ENCODE data around the gene SNRPB. TPM values are rescaled to one million over a fixed set of nuclear protein-coding genes. Genes with fewer than 3 reads are reported as not detected.

The SNRPB gene
- total and polyA plus RNA-seq, 10 of the 15 experiments (the other 5 are each of a cell fraction or from before 2014, with no cell fraction given): 15.0 to 593 (median 366) TPM

DNA sequence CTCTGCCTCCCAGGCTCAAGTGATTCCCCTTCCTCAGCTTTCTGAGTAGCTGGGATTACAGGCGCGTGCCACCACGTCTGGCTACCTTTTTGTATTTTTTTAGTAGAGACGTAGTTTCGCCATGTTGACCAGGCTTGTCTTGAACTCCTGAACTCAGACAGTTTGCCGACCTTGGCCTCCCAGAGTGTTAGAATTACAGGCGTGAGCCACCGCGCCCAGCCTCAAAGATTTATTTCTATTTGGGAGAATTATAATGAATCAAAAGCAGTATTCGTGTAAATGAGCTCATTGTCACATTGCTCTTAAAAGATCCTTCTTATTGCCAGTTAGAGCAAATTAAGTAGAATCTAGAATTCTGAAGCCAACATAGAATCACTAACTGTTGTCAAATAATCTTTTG, 47.5 kb upstream of the SNRPB start:
- intact Hi-C loops (cut with micrococcal nuclease; ENCODE audit: unreplicated experiment) (no loop called here), in situ Hi-C loops (cut with MboI) (no loop called here)
- Histone ChIP-seq H3K27me3 (replicated peaks in 1 of 2; ENCODE audit: control insufficient read depth in 2 of 2, insufficient read depth in 2 of 2, low read length in 1 of 2) (peaks cover 2 to 4% of the 10 kb centered on the region in 2 experiments; a peak in 3 of 4 replicates), H3K79me2 (ENCODE audit: control insufficient read depth, insufficient read depth, low read length) (no peaks in the 10 kb centered on the region), H3K4me2 (ENCODE audit: control insufficient read depth, insufficient read depth) (no peak overlapping the region), H3K4me3 (no peak overlapping the region), H3K9ac (ENCODE audit: control insufficient read depth, insufficient read depth, low read length) (no peak overlapping the region), H3K4me1 (ENCODE audit: control insufficient read depth, insufficient read depth, low read length) (no peaks in the 10 kb centered on the region), H3K36me3 (ENCODE audit: control insufficient read depth in 2 of 2, insufficient read depth in 2 of 2, low read length in 1 of 2) (no peaks in the 10 kb centered on the region), H3K27ac (ENCODE audit: control insufficient read depth, insufficient read depth) (no peak overlapping the region), H4K20me1 (ENCODE audit: control insufficient read depth, insufficient read depth) (no peaks in the 10 kb centered on the region), H3K9me3 (replicated peaks; ENCODE audit: control insufficient read depth, insufficient read depth, low read length) (no peaks in the 10 kb centered on the region), H2AFZ (ENCODE audit: control insufficient read depth, low read depth, low read length) (no peak overlapping the region)
- DNase-seq (ENCODE audit: low read depth, low spot score) (no peak), FAIRE-seq (no peak), ATAC-seq (no peak)
- ChIA-PET RAD21 (ENCODE audit: unreplicated experiment) (no interaction called here), POLR2A (interaction anchor here (0.6 kb wide), 1 partner anchor 133 kb away, joined by 5 read pairs; no protein-coding TSS in a partner anchor), CTCF (interaction anchor here (1.1 kb wide), 1 partner anchor 9 kb away, joined by 3 read pairs; no protein-coding TSS in a partner anchor), SMC1A (ENCODE audit: uncharacterized antibody, unreplicated experiment) (no interaction called here)
- BruUV-seq (replicated peaks): no TSS peak
- TF ChIP-seq, protein P1, sequence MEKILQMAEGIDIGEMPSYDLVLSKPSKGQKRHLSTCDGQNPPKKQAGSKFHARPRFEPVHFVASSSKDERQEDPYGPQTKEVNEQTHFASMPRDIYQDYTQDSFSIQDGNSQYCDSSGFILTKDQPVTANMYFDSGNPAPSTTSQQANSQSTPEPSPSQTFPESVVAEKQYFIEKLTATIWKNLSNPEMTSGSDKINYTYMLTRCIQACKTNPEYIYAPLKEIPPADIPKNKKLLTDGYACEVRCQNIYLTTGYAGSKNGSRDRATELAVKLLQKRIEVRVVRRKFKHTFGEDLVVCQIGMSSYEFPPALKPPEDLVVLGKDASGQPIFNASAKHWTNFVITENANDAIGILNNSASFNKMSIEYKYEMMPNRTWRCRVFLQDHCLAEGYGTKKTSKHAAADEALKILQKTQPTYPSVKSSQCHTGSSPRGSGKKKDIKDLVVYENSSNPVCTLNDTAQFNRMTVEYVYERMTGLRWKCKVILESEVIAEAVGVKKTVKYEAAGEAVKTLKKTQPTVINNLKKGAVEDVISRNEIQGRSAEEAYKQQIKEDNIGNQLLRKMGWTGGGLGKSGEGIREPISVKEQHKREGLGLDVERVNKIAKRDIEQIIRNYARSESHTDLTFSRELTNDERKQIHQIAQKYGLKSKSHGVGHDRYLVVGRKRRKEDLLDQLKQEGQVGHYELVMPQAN (conservative IDR thresholded peaks at IDR 0.05): no peak
- no peak for TF ChIP-seq POU2F2 (IDR thresholded peaks at IDR 0.05; ENCODE audit: borderline replicate concordance, low read depth, low read length)
- no peak for TF ChIP-seq CREM (IDR thresholded peaks at IDR 0.05; ENCODE audit: low read depth)
- TF ChIP-seq, protein P2, sequence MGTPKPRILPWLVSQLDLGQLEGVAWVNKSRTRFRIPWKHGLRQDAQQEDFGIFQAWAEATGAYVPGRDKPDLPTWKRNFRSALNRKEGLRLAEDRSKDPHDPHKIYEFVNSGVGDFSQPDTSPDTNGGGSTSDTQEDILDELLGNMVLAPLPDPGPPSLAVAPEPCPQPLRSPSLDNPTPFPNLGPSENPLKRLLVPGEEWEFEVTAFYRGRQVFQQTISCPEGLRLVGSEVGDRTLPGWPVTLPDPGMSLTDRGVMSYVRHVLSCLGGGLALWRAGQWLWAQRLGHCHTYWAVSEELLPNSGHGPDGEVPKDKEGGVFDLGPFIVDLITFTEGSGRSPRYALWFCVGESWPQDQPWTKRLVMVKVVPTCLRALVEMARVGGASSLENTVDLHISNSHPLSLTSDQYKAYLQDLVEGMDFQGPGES (IDR thresholded peaks at IDR 0.05): no peak
- TF ChIP-seq STAT3 (IDR thresholded peaks at IDR 0.05; ENCODE audit: low read depth, low read length): no peak
- no peak for TF ChIP-seq BRCA1 (IDR thresholded peaks at IDR 0.05; ENCODE audit: low read depth, low read length)
- TF ChIP-seq ETV6 (conservative IDR thresholded peaks at IDR 0.05 in 1 of 2, IDR thresholded peaks at IDR 0.05 in 1 of 2; ENCODE audit: borderline replicate concordance in 1 of 2, low read depth in 1 of 2): no peak
- 75% methylated on average over 10 of the region's 10 CpGs for WGBS (ENCODE audit: insufficient coverage, insufficient replicate concordance, low lambda C conversion rate, missing lambda C conversion rate)
